ENCODE measurements around the gene C7orf33.

C7orf33 gene

GRCh38 chr7:148553979-148554378, 36.6 kb upstream of the C7orf33 start:
- Histone ChIP-seq H3K27ac (replicated peaks) (no peak overlapping the region), H3K4me3 (replicated peaks; ENCODE audit: insufficient read depth, low read length) (no peak overlapping the region), H3K27me3 (ENCODE audit: insufficient read depth, poor library complexity, severe bottlenecking) (no peaks in the 10 kb centered on the region)
- no peak for TF ChIP-seq SPI1 (IDR thresholded peaks at IDR 0.05; ENCODE audit: borderline replicate concordance, low read depth)
- DNase-seq (ENCODE audit: low read depth in 1 of 2, low spot score in 1 of 2), result no peak

- DNase-seq (ENCODE audit: low read depth in 1 of 2, low spot score in 1 of 2), result no peak
- TF ChIP-seq POLR2AphosphoS5 (IDR thresholded peaks at IDR 0.05; ENCODE audit: low read depth), result no peak
- Histone ChIP-seq H3K4me3 (replicated peaks; ENCODE audit: insufficient read depth, low read length) (no peak overlapping the region), H3K27ac (replicated peaks) (no peak overlapping the region), H3K27me3 (ENCODE audit: insufficient read depth, poor library complexity, severe bottlenecking) (no peaks in the 10 kb centered on the region)
These were observed 33.7 kb upstream of the C7orf33 start for GRCh38 chr7:148556892-148557291.

- DNase-seq (ENCODE audit: low read depth in 1 of 2, low spot score in 1 of 2), result no peak
- no peak overlapping the region for H3K27ac ChIP-seq (replicated peaks)
These were observed 31.7 kb upstream of the C7orf33 start for GRCh38 chr7:148558914-148559313.

GRCh38 chr7:148561099-148561498, 29.5 kb upstream of the C7orf33 start:
- H3K27ac ChIP-seq (replicated peaks), result no peak overlapping the region
- TF ChIP-seq REST (IDR thresholded peaks at IDR 0.05; ENCODE audit: insufficient replicate concordance, low read depth), result no peak
- no peak for TF ChIP-seq SPI1 (IDR thresholded peaks at IDR 0.05; ENCODE audit: borderline replicate concordance, low read depth)
- TF ChIP-seq GABPA (IDR thresholded peaks at IDR 0.05; ENCODE audit: low read depth), result no peak
- TF ChIP-seq CTCF (IDR thresholded peaks at IDR 0.05; ENCODE audit: insufficient read depth, low read length), result no peak
- TF ChIP-seq POLR2AphosphoS5 (IDR thresholded peaks at IDR 0.05; ENCODE audit: low read depth), result no peak
- no peak for DNase-seq (ENCODE audit: low read depth in 1 of 2, low spot score in 1 of 2)
- no peaks in the 10 kb centered on the region for H3K27me3 ChIP-seq (ENCODE audit: insufficient read depth, poor library complexity, severe bottlenecking)
- H3K4me3 ChIP-seq (replicated peaks; ENCODE audit: insufficient read depth, low read length), result no peak overlapping the region

More at GRCh38 chr7:148558914-148559313, 31.7 kb upstream of the C7orf33 start:
- Histone ChIP-seq H3K27me3 (ENCODE audit: insufficient read depth, poor library complexity, severe bottlenecking) (no peaks in the 10 kb centered on the region), H3K4me3 (replicated peaks; ENCODE audit: insufficient read depth, low read length) (no peak overlapping the region)
- no peak for TF ChIP-seq SPI1 (IDR thresholded peaks at IDR 0.05; ENCODE audit: borderline replicate concordance, low read depth)
- TF ChIP-seq REST (IDR thresholded peaks at IDR 0.05; ENCODE audit: insufficient replicate concordance, low read depth), result no peak
- no peak for TF ChIP-seq POLR2AphosphoS5 (IDR thresholded peaks at IDR 0.05; ENCODE audit: low read depth)
- TF ChIP-seq GABPA (IDR thresholded peaks at IDR 0.05; ENCODE audit: low read depth), result no peak
- no peak for TF ChIP-seq CTCF (IDR thresholded peaks at IDR 0.05; ENCODE audit: insufficient read depth, low read length)

GRCh38 chr7:148563583-148564274, 26.8 kb upstream of the C7orf33 start:
- Histone ChIP-seq H3K27ac (replicated peaks) (no peak overlapping the region), H3K4me3 (replicated peaks; ENCODE audit: insufficient read depth, low read length) (no peak overlapping the region; the same call in 1 of the 2 replicates), H3K27me3 (ENCODE audit: insufficient read depth, poor library complexity, severe bottlenecking) (no peaks in the 10 kb centered on the region)
- no peak for DNase-seq (ENCODE audit: low read depth in 1 of 2, low spot score in 1 of 2)
- TF ChIP-seq CTCF (IDR thresholded peaks at IDR 0.05; ENCODE audit: insufficient read depth, low read length), result no peak
- no peak for TF ChIP-seq REST (IDR thresholded peaks at IDR 0.05; ENCODE audit: insufficient replicate concordance, low read depth)
- no peak for TF ChIP-seq POLR2AphosphoS5 (IDR thresholded peaks at IDR 0.05; ENCODE audit: low read depth)
- no peak for TF ChIP-seq GABPA (IDR thresholded peaks at IDR 0.05; ENCODE audit: low read depth)
- no peak for TF ChIP-seq SPI1 (IDR thresholded peaks at IDR 0.05; ENCODE audit: borderline replicate concordance, low read depth)
